GM12864 (cell line): ENCODE data around the gene SEC16A.

ENCODE experiments used
- DNase-seq: peaks from one replicate; pipeline ENCODE4 v3.0.0-alpha.2; 2011; ENCODE audit warnings: low read depth
- H3K4me3 ChIP-seq: 2 replicates; pipeline ENCODE4 v1.5.1; 2011; ENCODE audit warnings: mild to moderate bottlenecking, low read depth, low read length, control low read depth
- CTCF ChIP-seq: IDR thresholded peaks from 2 replicates; pipeline ENCODE4 v1.5.1; 2011; ENCODE audit warnings: low read depth, mild to moderate bottlenecking, moderate library complexity, low read length, control low read depth, inconsistent platforms; ENCODE audit errors: missing control alignments

SEC16A gene

GRCh38 chr9:136522314-136523237, 39.7 kb upstream of the SEC16A start:
- TF ChIP-seq CTCF: no peak
- DNase-seq: no peak
- H3K4me3 ChIP-seq: no peak overlapping the region

- TF ChIP-seq CTCF: no peak
- DNase-seq: no peak
- H3K4me3 ChIP-seq: no peak overlapping the region
These were observed 38.7 kb upstream of the SEC16A start for GRCh38 chr9:136521537-136521936.

GRCh38 chr9:136520053-136520540, 37.3 kb upstream of the SEC16A start:
- no peak for TF ChIP-seq CTCF
- no peak overlapping the region for H3K4me3 ChIP-seq
- no peak for DNase-seq

- no peak for TF ChIP-seq CTCF
- no peak overlapping the region for H3K4me3 ChIP-seq
- no peak for DNase-seq
These were observed 36.6 kb upstream of the SEC16A start for GRCh38 chr9:136519263-136520052.

GRCh38 chr9:136518623-136519022, 35.8 kb upstream of the SEC16A start:
- TF ChIP-seq CTCF: no peak
- no peak overlapping the region for H3K4me3 ChIP-seq
- DNase-seq: no peak

- H3K4me3 ChIP-seq: no peak overlapping the region
- DNase-seq: no peak
- TF ChIP-seq CTCF: no peak
These were observed 35.1 kb upstream of the SEC16A start for GRCh38 chr9:136517950-136518349.
